ENCODE data around the gene KIAA0753. TPM values are rescaled to one million over a fixed set of nuclear protein-coding genes. Genes with fewer than 3 reads are reported as not detected.

The KIAA0753 gene
- total RNA-seq, 1 experiment from 2014 or later, result 18.3 TPM

- TF ChIP-seq, protein P1, sequence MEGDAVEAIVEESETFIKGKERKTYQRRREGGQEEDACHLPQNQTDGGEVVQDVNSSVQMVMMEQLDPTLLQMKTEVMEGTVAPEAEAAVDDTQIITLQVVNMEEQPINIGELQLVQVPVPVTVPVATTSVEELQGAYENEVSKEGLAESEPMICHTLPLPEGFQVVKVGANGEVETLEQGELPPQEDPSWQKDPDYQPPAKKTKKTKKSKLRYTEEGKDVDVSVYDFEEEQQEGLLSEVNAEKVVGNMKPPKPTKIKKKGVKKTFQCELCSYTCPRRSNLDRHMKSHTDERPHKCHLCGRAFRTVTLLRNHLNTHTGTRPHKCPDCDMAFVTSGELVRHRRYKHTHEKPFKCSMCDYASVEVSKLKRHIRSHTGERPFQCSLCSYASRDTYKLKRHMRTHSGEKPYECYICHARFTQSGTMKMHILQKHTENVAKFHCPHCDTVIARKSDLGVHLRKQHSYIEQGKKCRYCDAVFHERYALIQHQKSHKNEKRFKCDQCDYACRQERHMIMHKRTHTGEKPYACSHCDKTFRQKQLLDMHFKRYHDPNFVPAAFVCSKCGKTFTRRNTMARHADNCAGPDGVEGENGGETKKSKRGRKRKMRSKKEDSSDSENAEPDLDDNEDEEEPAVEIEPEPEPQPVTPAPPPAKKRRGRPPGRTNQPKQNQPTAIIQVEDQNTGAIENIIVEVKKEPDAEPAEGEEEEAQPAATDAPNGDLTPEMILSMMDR (IDR thresholded peaks at IDR 0.05 in 2 of 3, conservative IDR thresholded peaks at IDR 0.05 in 1 of 3; ENCODE audit: borderline replicate concordance in 1 of 3, insufficient read depth in 1 of 3, low read depth in 2 of 3, low read length in 2 of 3), result no peak
- TF ChIP-seq EGR1 (IDR thresholded peaks at IDR 0.05; ENCODE audit: low read depth), result no peak
These were observed 41.8 kb upstream of the KIAA0753 start (continued) for GRCh38 chr17:6682339-6682738.

DNA sequence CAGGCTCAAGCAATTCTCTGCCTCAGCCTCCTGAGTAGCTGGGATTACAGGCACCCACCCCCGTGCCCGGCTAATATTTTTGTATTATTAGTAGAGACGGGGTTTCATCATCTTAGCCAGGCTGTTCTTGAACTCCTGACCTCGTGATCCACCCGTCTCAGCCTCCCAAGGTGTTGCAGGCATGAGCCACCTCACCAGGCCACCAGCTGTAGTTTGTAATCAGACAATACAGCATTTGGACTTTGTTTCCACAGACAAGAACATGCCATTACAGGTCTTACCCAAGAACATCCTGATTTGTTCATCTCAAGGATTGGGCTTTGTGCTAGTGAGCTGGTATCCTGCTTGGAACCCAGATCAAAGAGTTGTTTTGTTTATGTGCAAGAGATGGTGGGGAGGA lies 41.2 kb upstream of the KIAA0753 start:
- no peak overlapping the region for H3K4me3 ChIP-seq (replicated peaks in 1 of 2; ENCODE audit: low read depth in 1 of 2, low read length in 2 of 2)
- no peak overlapping the region for H3K4me2 ChIP-seq (ENCODE audit: low read length)
- H3K4me1 ChIP-seq (ENCODE audit: control insufficient read depth in 1 of 2, insufficient read depth in 2 of 2, low read length in 2 of 2), result no peaks in the 10 kb centered on the region
- BruUV-seq (replicated peaks), result no TSS peak
- ATAC-seq (no peak), DNase-seq (ENCODE audit: low read depth, low spot score) (no peak)
- no peak overlapping the region for H3K27ac ChIP-seq (ENCODE audit: low read depth, low read length)
- no peaks in the 10 kb centered on the region for H3K9me3 ChIP-seq (ENCODE audit: control insufficient read depth in 1 of 2, insufficient read depth in 1 of 2, low read depth in 1 of 2, low read length in 2 of 2)
- no peak overlapping the region for H2AFZ ChIP-seq (ENCODE audit: low read depth, low read length, poor library complexity, severe bottlenecking)
- no peak overlapping the region for H3K9ac ChIP-seq (ENCODE audit: low read length)
- no peaks in the 10 kb centered on the region for H3K27me3 ChIP-seq (ENCODE audit: insufficient read depth, low read length)
- no peaks in the 10 kb centered on the region for H3K9me2 ChIP-seq (ENCODE audit: insufficient read depth)
- H3K79me2 ChIP-seq (ENCODE audit: insufficient read depth, low read length), result no peaks in the 10 kb centered on the region
- no peaks in the 10 kb centered on the region for H4K20me1 ChIP-seq (ENCODE audit: insufficient read depth)
- CTCF ChIA-PET, result no interaction called here
- H3K36me3 ChIP-seq (ENCODE audit: control insufficient read depth in 1 of 2, insufficient read depth in 2 of 2, low read length in 2 of 2), result no peaks in the 10 kb centered on the region
- POLR2A ChIA-PET, result no interaction called here
- RAD21 ChIA-PET (ENCODE audit: low non-redundant PET in 1 of 2, low total read pairs in 2 of 2, uncharacterized antibody in 2 of 2, unreplicated experiment in 2 of 2), result no interaction called here
- TF ChIP-seq JUND (IDR thresholded peaks at IDR 0.05), result no peak
- TF ChIP-seq POLR2AphosphoS5 (IDR thresholded peaks at IDR 0.05; ENCODE audit: low read depth, low read length), result no peak
- TF ChIP-seq YY1 (IDR thresholded peaks at IDR 0.05; ENCODE audit: extremely low read depth, insufficient replicate concordance, low read depth, low read length), result no peak
- TF ChIP-seq, protein P2, sequence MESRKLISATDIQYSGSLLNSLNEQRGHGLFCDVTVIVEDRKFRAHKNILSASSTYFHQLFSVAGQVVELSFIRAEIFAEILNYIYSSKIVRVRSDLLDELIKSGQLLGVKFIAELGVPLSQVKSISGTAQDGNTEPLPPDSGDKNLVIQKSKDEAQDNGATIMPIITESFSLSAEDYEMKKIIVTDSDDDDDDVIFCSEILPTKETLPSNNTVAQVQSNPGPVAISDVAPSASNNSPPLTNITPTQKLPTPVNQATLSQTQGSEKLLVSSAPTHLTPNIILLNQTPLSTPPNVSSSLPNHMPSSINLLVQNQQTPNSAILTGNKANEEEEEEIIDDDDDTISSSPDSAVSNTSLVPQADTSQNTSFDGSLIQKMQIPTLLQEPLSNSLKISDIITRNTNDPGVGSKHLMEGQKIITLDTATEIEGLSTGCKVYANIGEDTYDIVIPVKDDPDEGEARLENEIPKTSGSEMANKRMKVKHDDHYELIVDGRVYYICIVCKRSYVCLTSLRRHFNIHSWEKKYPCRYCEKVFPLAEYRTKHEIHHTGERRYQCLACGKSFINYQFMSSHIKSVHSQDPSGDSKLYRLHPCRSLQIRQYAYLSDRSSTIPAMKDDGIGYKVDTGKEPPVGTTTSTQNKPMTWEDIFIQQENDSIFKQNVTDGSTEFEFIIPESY (IDR thresholded peaks at IDR 0.05; ENCODE audit: extremely low read depth, insufficient replicate concordance, low read length), result no peak
- no peak for TF ChIP-seq ZFX (IDR thresholded peaks at IDR 0.05)
- no peak for TF ChIP-seq POLR2A (IDR thresholded peaks at IDR 0.05; ENCODE audit: borderline replicate concordance, extremely low read depth, insufficient read depth, insufficient read length)
- intact Hi-C loops (cut with micrococcal nuclease), result no loop called here
